ENCODE data around the gene NT5DC4. TPM values are rescaled to one million over a fixed set of nuclear protein-coding genes. Genes with fewer than 3 reads are reported as not detected.

NT5DC4 gene
- total RNA-seq, 1 donor from 2014 or later, result not detected

DNA sequence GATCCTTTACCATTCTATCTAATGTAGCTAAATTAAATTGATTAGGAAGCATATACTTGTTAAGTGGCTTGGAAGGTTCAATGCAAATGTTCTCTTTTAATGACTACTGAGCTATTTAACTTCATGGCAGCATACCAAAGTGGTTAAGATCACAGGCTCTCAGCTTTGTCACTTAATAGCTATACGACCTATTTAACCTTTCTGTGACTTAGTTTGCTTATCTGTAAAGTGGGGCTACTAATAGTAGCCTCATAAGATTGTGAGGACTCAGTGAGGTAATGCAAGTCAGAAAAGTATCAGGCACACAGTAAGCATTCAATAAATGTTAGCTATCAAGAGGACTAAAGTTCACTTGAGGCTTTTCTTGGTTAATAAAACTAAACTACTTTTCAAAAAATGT, 39.3 kb downstream of the NT5DC4 start:
- peaks cover 14% of the 10 kb centered on the region for H3K36me3 Mint-ChIP-seq
- TF ChIP-seq, protein P1, sequence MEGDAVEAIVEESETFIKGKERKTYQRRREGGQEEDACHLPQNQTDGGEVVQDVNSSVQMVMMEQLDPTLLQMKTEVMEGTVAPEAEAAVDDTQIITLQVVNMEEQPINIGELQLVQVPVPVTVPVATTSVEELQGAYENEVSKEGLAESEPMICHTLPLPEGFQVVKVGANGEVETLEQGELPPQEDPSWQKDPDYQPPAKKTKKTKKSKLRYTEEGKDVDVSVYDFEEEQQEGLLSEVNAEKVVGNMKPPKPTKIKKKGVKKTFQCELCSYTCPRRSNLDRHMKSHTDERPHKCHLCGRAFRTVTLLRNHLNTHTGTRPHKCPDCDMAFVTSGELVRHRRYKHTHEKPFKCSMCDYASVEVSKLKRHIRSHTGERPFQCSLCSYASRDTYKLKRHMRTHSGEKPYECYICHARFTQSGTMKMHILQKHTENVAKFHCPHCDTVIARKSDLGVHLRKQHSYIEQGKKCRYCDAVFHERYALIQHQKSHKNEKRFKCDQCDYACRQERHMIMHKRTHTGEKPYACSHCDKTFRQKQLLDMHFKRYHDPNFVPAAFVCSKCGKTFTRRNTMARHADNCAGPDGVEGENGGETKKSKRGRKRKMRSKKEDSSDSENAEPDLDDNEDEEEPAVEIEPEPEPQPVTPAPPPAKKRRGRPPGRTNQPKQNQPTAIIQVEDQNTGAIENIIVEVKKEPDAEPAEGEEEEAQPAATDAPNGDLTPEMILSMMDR (conservative IDR thresholded peaks at IDR 0.05), result no peak
- no peak overlapping the region for H3K27ac Mint-ChIP-seq
- peaks cover 20% of the 10 kb centered on the region for H3K4me1 Mint-ChIP-seq (ENCODE audit: unreplicated experiment)
- DNase-seq (ENCODE audit: extremely low spot score, unreplicated experiment), result no peak
- H3K27me3 Mint-ChIP-seq, result no peaks in the 10 kb centered on the region
- H3K9me3 Mint-ChIP-seq, result no peaks in the 10 kb centered on the region
- no peak overlapping the region for H3K4me3 Mint-ChIP-seq

DNA sequence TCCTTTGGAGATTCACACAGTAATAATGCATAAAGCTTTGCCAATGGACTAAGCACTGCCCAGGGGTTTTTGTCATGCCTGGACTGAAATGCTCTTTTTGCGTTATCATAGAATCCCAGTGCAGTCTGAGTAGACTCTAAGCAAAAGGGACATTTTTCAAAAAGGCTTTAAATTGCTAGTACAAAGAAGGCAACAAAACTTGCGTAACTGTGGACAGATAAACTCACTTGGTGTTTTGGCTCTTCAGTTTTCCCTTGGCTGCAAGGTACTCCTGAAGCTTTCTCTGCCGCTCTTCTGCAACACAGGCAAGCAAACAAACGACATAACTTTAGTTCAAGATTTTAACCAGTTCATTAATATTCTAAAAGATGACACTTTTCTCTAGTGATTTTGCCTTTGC, 41.5 kb downstream of the NT5DC4 start:
- no peaks in the 10 kb centered on the region for H3K9me3 Mint-ChIP-seq
- H3K4me1 Mint-ChIP-seq (ENCODE audit: unreplicated experiment), result peaks cover 20% of the 10 kb centered on the region
- no peak overlapping the region for H3K4me3 Mint-ChIP-seq
- no peak for DNase-seq (ENCODE audit: extremely low spot score, unreplicated experiment)
- no peak overlapping the region for H3K27ac Mint-ChIP-seq
- TF ChIP-seq, protein P1 (conservative IDR thresholded peaks at IDR 0.05), result no peak
- H3K27me3 Mint-ChIP-seq, result no peaks in the 10 kb centered on the region
- H3K36me3 Mint-ChIP-seq, result peaks cover 3% of the 10 kb centered on the region

DNA sequence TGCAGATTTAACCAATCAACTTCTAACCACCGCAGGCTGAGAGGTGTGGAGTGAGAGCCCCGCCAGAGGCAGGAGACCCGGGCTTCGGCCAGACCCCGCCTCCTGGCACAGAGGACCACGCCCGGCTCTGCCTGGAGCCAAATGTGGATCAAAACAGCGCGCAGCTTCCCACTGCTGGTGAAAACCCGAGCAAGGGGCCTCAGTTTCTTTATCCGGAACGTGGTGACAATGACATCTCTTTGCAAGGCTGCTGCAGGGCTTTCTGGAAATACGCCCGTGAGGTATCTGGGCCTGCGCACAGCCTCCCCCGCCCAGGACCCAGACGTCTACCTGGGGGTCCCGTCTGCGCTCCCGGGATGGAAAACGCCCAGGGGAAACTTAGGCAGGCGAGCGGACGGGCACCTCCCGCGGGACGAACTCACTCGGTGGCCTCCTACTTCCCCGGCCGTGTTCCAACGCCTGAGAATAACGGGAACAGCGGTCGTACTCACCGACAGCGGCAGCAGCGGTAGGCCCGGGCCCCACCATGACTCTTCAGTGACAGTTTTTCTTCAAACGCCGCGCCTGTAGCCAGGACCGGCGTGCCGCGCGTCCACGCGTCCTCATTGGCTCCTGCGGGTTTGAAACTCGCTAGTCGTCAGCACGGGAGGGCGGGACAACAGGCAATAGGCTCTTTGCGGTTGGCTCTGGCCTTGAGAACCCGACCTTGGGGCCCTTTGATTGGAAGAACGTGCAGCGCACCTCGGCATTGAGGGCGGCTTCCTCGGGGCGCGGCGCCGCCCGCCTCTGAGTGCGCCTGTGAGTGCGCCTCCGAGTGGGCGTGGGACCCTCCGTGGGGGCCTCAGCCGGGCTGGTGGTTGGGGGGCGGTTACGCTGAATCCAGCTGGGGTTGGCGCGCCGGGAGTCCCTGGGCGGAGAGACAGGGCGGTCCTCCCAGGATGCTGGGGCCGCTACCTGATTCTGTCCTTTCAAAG, 43.5 kb downstream of the NT5DC4 start, which contains the start of gene CKAP2L:
TSS of gene CKAP2L (minus strand) at position 539 of the 974 bp plus-strand sequence. CDS start at position 528, 11 bp downstream.
- Mint-ChIP-seq H3K9me3 (no peaks in the 10 kb centered on the region), H3K4me1 (ENCODE audit: unreplicated experiment) (peaks cover 25% of the 10 kb centered on the region), H3K27ac (peak within 1 kb of the TSS; percentile 89), H3K36me3 (peaks cover 3% of the 10 kb centered on the region), H3K4me3 (peak within 1 kb of the TSS; percentile 99), H3K27me3 (no peaks in the 10 kb centered on the region)
- TF ChIP-seq, protein P1 (conservative IDR thresholded peaks at IDR 0.05), result no peak
- DNase-seq (ENCODE audit: extremely low spot score, unreplicated experiment), result peak; percentile 94

DNA sequence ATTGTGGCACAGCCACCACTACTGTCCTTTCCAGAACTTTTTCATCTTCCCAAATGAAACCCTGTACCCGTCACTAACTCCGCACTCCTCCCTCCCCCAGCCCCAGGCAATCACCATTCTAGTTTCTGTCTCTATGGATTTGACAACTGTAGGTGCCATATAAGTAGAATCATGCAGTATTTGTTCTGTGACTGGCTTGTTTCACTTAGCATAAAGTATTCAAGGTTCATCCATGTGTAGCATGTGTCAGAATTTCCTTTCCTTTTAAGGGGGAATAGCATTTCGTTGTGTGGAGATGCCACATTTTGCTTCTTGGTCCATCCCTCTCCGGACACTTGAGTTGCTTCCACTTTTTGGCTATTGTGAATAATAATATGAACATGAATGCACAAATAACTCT, 44.4 kb downstream of the NT5DC4 start:
- Mint-ChIP-seq H3K27me3 (no peaks in the 10 kb centered on the region), H3K27ac (peak overlapping the region; percentile 89), H3K4me1 (ENCODE audit: unreplicated experiment) (peaks cover 25% of the 10 kb centered on the region), H3K36me3 (peaks cover 3% of the 10 kb centered on the region), H3K4me3 (peak overlapping the region; percentile 99), H3K9me3 (no peaks in the 10 kb centered on the region)
- TF ChIP-seq, protein P1 (conservative IDR thresholded peaks at IDR 0.05), result no peak
- no peak for DNase-seq (ENCODE audit: extremely low spot score, unreplicated experiment)

DNA sequence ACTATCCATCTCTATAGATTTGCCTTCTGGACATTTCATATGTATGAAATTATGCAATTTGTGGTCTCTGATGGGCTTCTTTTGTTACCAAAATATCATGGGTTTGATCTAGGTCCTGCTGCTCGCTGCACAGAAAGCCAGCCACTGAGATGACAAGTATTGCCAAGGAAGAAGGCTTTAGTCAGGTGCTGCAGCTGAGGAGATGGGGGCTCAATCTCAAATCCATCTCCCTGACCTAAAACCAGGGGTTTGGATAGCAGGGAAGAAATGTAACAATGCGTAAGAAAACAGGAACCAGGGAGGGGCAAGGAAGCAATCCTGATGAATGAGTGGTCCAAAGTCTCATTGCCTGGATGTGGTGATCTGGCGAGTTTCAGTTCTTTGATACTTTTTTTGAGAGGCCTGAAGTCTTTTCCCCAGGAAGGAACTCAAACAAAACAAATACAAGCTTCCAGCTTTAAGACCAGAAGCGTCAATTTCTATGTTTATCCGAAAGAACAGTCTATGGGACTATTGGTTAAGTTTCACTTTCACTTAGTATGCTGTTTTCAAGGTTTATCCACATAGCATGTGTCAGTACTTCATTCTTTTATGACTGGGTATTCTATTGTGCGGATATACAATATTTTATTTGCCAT, 47.0 kb downstream of the NT5DC4 start:
- H3K4me3 Mint-ChIP-seq, result no peak overlapping the region
- no peak overlapping the region for H3K27ac Mint-ChIP-seq
- no peaks in the 10 kb centered on the region for H3K27me3 Mint-ChIP-seq
- no peaks in the 10 kb centered on the region for H3K9me3 Mint-ChIP-seq
- TF ChIP-seq, protein P1 (conservative IDR thresholded peaks at IDR 0.05), result no peak
- no peaks in the 10 kb centered on the region for H3K36me3 Mint-ChIP-seq
- H3K4me1 Mint-ChIP-seq (ENCODE audit: unreplicated experiment), result peaks cover 17% of the 10 kb centered on the region
- no peak for DNase-seq (ENCODE audit: extremely low spot score, unreplicated experiment)
